GM12873 (cell line): ENCODE results near the gene ST6GALNAC4.
A peak's percentile ranks its signal among the peaks of the same experiment; 100 is the strongest.

ENCODE experiments used
- CTCF ChIP-seq: IDR thresholded peaks from 2 replicates; pipeline ENCODE4 v1.5.1; 2012; ENCODE audit warnings: low read depth, mild to moderate bottlenecking, moderate library complexity, low read length, control low read depth; ENCODE audit not compliant: insufficient read depth; ENCODE audit errors: missing control alignments

ST6GALNAC4 gene

GRCh38 chr9:127915325-127915752 lies 1.5 kb downstream of the ST6GALNAC4 start:
- TF ChIP-seq CTCF = no peak

GRCh38 chr9:127913682-127914081 lies 3.2 kb downstream of the ST6GALNAC4 start:
- no peak for TF ChIP-seq CTCF

- TF ChIP-seq CTCF = no peak
These were observed 4.0 kb downstream of the ST6GALNAC4 start for GRCh38 chr9:127912882-127913281.

- no peak for TF ChIP-seq CTCF
These were observed 4.5 kb downstream of the ST6GALNAC4 start for GRCh38 chr9:127912296-127912695.

- TF ChIP-seq CTCF = peak; percentile 29
These were observed 6.1 kb downstream of the ST6GALNAC4 start for GRCh38 chr9:127910613-127911205.

- TF ChIP-seq CTCF = no peak
These were observed 7.0 kb downstream of the ST6GALNAC4 start for GRCh38 chr9:127909839-127910273.

- no peak for TF ChIP-seq CTCF
These were observed 8.2 kb downstream of the ST6GALNAC4 start for GRCh38 chr9:127908660-127908926.
